HG03108 (cell line): ENCODE measurements around the gene ZNF484.

Experiments
- ATAC-seq: cut with Tn5 transposase; IDR thresholded peaks from one replicate; pipeline ENCODE4 v1.9.1; 2021; ENCODE audit warnings: moderate library complexity; ENCODE audit not compliant: unreplicated experiment

The ZNF484 gene

GRCh38 chr9:92795598-92796336 is 82.1 kb downstream of the ZNF484 start:
- ATAC-seq: no peak
